ENCODE results near the gene RABGAP1.

RABGAP1 gene

DNA sequence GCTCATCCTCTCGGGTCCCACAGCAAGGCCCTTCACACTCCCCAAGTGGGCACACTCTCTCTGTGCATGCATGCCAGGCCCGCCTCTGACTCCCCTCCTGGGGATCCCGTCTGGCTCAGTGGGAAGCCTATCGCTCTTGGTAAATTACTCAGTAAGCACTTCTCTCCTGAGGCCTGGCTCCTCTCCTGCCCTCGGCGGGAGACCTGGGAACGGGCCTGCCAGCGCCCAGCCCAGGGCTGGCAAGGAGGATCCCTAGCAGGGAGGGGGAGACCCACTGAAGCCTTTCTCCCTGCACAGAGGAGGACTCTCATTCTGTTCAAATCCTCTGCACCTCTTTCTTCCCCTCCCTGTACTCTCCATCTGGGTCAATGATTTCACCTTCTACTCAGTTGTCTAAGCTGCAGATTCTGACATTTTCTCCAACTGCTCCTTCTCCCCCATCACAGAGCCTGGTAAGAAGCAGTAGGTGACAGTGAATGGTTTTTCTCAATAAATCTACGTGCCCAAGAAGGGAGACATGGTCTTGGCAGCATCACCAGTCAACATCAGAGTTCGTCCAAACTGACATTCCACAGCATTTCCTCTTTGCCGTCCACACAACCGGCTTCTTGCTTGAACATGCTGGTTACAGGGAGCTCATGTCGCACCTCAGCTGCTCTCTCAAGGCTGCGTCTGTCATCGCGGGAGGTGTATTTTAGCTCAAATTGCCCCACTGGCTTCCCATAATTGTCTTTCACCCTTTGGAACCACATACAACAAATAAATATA lies 174.5 kb downstream of the RABGAP1 start:
- DNase-seq = no peak

- no peak for DNase-seq
These were observed 175.2 kb downstream of the RABGAP1 start for GRCh38 chr9:123116036-123116435.

DNA sequence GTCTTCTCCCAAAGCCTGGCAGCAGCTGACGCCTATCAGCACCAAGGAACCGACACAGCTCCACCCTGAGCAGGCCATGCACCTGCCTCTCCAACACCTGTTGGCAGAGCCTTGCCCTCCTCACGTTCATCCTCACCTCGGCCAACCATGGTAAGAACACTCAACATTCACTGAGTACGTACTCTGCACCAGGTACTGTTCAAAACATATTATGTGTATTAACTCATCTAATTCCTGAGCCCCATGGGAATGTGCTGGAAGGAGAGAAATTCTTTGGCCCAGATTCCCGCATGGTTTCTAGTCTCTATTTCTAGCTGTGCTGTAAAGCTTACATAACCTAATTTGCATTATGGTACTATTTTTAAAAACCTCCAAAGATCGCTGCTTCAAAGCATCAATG lies 178.7 kb downstream of the RABGAP1 start:
- DNase-seq = no peak

GRCh38 chr9:123120131-123120530 lies 179.3 kb downstream of the RABGAP1 start:
- no peak for DNase-seq

DNA sequence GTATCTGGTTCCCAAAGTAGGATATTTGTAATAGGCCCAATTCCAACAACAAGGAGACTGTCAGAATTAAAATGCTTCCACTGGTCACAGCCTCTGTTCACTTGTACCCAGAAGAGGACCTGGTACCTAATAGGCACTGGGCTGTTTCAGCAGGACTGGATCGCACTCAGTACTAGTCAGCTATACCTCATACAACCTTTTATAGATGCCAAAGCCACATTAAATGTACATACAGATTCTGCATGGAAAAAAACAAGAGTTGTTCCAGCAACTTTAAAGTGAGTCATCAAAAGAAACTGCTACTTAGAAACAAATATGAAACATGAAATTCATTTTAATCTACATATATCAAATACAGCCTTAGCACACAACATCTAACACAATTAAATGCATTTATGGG lies 180.1 kb downstream of the RABGAP1 start:
- no peak for DNase-seq

DNA sequence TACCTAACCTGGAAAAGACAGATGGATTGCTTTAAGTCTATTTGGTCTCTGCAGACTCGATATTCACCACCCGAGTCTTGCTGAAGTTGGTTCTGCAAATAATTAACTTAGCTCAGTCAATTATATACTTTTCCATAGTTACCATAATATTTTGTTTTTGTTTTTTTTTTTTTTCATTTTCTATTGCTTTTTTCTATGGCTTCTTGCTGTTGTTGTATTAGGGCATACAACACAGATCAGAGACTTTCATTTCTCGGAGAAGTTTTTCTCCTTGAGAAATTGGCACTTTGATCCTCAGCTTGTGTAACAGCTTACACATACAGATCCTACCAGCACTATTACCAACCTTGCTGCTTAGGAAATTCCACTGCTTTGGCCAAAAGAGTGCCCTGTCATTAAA lies 180.6 kb downstream of the RABGAP1 start:
- no peak for DNase-seq

GRCh38 chr9:123127512-123128075 lies 186.8 kb downstream of the RABGAP1 start:
- DNase-seq = no peak

- no peak for DNase-seq
These were observed 187.8 kb downstream of the RABGAP1 start for GRCh38 chr9:123128591-123128990.

DNA sequence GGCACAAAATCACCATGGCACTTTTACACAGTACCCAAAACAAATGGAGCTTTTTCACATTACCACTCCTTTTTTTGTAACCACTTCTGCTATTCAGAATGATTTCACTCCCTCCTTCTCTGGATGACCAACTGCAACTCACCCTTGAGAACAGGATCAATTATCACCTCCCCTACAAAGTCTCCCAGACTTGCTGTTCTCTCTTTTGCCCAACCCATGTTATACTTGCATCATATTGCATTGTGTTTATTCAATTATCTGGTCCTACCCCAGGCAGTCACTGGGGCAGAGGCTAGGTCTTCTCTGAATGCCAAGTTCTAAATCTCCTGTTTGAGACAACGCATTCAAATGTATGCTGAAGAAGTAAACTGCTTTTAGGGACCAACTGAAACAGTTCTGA lies 188.6 kb downstream of the RABGAP1 start:
- no peak for DNase-seq

DNA sequence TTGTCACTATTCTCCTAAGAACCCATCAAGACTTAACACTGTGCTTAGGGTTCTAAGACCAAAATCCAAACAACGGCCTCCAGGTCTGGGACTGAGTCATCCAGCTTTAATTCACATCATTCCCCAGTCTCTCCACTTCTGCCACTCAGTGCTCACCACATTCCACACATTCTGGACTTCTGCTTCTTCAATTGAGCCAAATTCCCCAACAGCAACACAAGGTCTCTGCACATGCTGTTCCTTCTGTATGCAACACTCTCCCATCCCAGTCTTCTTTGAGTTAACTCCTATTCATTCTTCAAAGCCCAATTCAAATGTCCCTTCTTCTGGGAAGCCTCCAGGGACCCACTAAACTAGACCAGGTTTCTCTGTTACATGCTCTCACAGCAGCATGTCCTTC lies 190.4 kb downstream of the RABGAP1 start:
- DNase-seq = no peak

GRCh38 chr9:123131993-123132392 lies 191.2 kb downstream of the RABGAP1 start:
- no peak for DNase-seq

DNA sequence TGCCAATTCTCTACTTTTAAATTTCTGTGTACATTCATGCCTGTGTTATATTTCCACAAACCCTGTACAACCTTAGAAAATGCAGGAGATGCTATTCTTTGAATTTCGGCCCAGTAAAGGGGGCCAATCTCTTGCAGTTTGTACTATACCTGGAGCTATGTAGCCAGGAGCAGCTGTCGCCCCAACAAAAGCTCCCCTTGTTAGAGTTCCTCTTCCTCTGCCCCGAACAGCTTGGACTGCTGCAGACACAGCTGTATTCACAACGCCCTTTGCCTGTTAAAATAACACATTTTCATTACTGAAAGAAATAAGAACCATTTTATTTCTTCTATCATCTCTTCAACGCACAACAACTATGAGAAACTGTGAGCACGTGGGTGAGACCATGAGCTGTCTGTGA lies 191.9 kb downstream of the RABGAP1 start:
- no peak for DNase-seq

GRCh38 chr9:123135430-123135829 lies 194.6 kb downstream of the RABGAP1 start:
- no peak for DNase-seq

DNA sequence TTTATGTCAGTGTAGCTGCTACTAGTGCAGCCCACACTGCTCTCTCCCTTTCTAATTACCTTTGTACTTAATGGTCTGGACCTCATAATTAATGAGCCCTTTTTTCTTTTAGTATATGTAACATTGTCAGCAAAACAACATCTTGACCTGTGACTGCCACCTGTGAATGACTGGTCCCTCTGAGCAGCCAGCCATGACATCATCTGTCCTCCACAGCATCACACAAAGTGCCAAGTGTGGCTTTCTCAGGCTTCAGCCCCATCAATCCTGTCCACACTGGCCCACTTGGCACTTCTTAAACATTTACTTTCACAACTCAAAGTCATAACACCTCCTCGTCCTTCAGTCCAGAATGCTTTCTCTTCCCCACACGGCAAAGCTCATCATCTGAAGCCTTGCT lies 197.3 kb downstream of the RABGAP1 start:
- no peak for DNase-seq

- no peak for DNase-seq
These were observed 208.2 kb downstream of the RABGAP1 start for GRCh38 chr9:123149067-123149466.

GRCh38 chr9:123150708-123151503 lies 210.1 kb downstream of the RABGAP1 start:
- no peak for DNase-seq
